ENCODE data around the gene SPAG16. TPM values are rescaled to one million over a fixed set of nuclear protein-coding genes. Genes with fewer than 3 reads are reported as not detected.

Gene SPAG16
- total RNA-seq, 1 experiment from 2014 or later, result 17.2 TPM

GRCh38 chr2:214035921-214036320 is 751.7 kb downstream of the SPAG16 start:
- Histone ChIP-seq H3K27ac (ENCODE audit: low read length) (no peak overlapping the region), H3K9me2 (replicated peaks; ENCODE audit: low read length) (no peaks in the 10 kb centered on the region), H3K27me3 (ENCODE audit: low read length) (no peaks in the 10 kb centered on the region), H4K20me1 (ENCODE audit: low read length) (no peaks in the 10 kb centered on the region), H3K9ac (ENCODE audit: low read length) (no peak overlapping the region), H3K4me2 (ENCODE audit: low read length) (no peak overlapping the region), H3F3A (ENCODE audit: low read length, unreplicated experiment) (no peaks in the 10 kb centered on the region), H3K4me3 (ENCODE audit: low read length) (no peak overlapping the region), H3K79me2 (ENCODE audit: low read length) (no peaks in the 10 kb centered on the region), H3K4me1 (ENCODE audit: insufficient read depth, low read length) (no peaks in the 10 kb centered on the region), H3K9me3 (ENCODE audit: low read length) (no peaks in the 10 kb centered on the region), H3K36me3 (ENCODE audit: low read depth, low read length) (no peaks in the 10 kb centered on the region), H2AFZ (ENCODE audit: low read length) (no peak overlapping the region)
- BruUV-seq (replicated peaks), result no TSS peak
- TF ChIP-seq EZH2phosphoT487 (IDR thresholded peaks at IDR 0.05; ENCODE audit: borderline replicate concordance, low read length) (no peak), CTCF (conservative IDR thresholded peaks at IDR 0.05; ENCODE audit: low read depth, low read length) (no peak)
- POLR2A ChIA-PET (ENCODE audit: unreplicated experiment), result no interaction called here
- intact Hi-C loops (cut with micrococcal nuclease), result no loop called here
- CTCF ChIA-PET, result no interaction called here
- no peak for ATAC-seq
- DNase-seq, result no peak

GRCh38 chr2:214038186-214038585 is 753.9 kb downstream of the SPAG16 start:
- no TSS peak for BruUV-seq (replicated peaks)
- no peaks in the 10 kb centered on the region for H3K9me2 ChIP-seq (replicated peaks; ENCODE audit: low read length)
- no peaks in the 10 kb centered on the region for H3K4me1 ChIP-seq (ENCODE audit: insufficient read depth, low read length)
- no peak overlapping the region for H3K4me3 ChIP-seq (ENCODE audit: low read length)
- ChIA-PET CTCF (no interaction called here), POLR2A (ENCODE audit: unreplicated experiment) (no interaction called here)
- no peaks in the 10 kb centered on the region for H3K27me3 ChIP-seq (ENCODE audit: low read length)
- no peaks in the 10 kb centered on the region for H3K9me3 ChIP-seq (ENCODE audit: low read length)
- no peaks in the 10 kb centered on the region for H3F3A ChIP-seq (ENCODE audit: low read length, unreplicated experiment)
- H3K36me3 ChIP-seq (ENCODE audit: low read depth, low read length), result no peaks in the 10 kb centered on the region
- H3K27ac ChIP-seq (ENCODE audit: low read length), result no peak overlapping the region
- H3K79me2 ChIP-seq (ENCODE audit: low read length), result no peaks in the 10 kb centered on the region
- TF ChIP-seq EZH2phosphoT487 (IDR thresholded peaks at IDR 0.05; ENCODE audit: borderline replicate concordance, low read length) (no peak), CTCF (conservative IDR thresholded peaks at IDR 0.05; ENCODE audit: low read depth, low read length) (no peak), EZH2 (IDR thresholded peaks at IDR 0.05; ENCODE audit: low read length, unreplicated experiment) (no peak)
- H4K20me1 ChIP-seq (ENCODE audit: low read length), result no peaks in the 10 kb centered on the region
- ATAC-seq (no peak), DNase-seq (no peak)
- intact Hi-C loops (cut with micrococcal nuclease), result no loop called here
- no peak overlapping the region for H3K4me2 ChIP-seq (ENCODE audit: low read length)
- no peak overlapping the region for H2AFZ ChIP-seq (ENCODE audit: low read length)
- no peak overlapping the region for H3K9ac ChIP-seq (ENCODE audit: low read length)

- Histone ChIP-seq H3K27me3 (ENCODE audit: low read length) (no peaks in the 10 kb centered on the region), H3K79me2 (ENCODE audit: low read length) (no peaks in the 10 kb centered on the region), H3K36me3 (ENCODE audit: low read depth, low read length) (no peaks in the 10 kb centered on the region), H3K4me1 (ENCODE audit: insufficient read depth, low read length) (no peaks in the 10 kb centered on the region), H3F3A (ENCODE audit: low read length, unreplicated experiment) (no peaks in the 10 kb centered on the region), H3K9me3 (ENCODE audit: low read length) (no peaks in the 10 kb centered on the region), H3K4me3 (ENCODE audit: low read length) (no peak overlapping the region), H3K9me2 (replicated peaks; ENCODE audit: low read length) (no peaks in the 10 kb centered on the region), H3K27ac (ENCODE audit: low read length) (no peak overlapping the region), H3K4me2 (ENCODE audit: low read length) (no peak overlapping the region), H3K9ac (ENCODE audit: low read length) (no peak overlapping the region), H2AFZ (ENCODE audit: low read length) (no peak overlapping the region), H4K20me1 (ENCODE audit: low read length) (no peaks in the 10 kb centered on the region)
- ChIA-PET CTCF (no interaction called here), POLR2A (ENCODE audit: unreplicated experiment) (no interaction called here)
- intact Hi-C loops (cut with micrococcal nuclease), result no loop called here
- DNase-seq, result no peak
- no peak for TF ChIP-seq EZH2 (IDR thresholded peaks at IDR 0.05; ENCODE audit: low read length, unreplicated experiment)
- no peak for TF ChIP-seq EZH2phosphoT487 (IDR thresholded peaks at IDR 0.05; ENCODE audit: borderline replicate concordance, low read length)
- no peak for TF ChIP-seq CTCF (conservative IDR thresholded peaks at IDR 0.05; ENCODE audit: low read depth, low read length)
- no peak for ATAC-seq
- BruUV-seq (replicated peaks), result no TSS peak
These were observed 766.5 kb downstream of the SPAG16 start for GRCh38 chr2:214050731-214051130.
